ENCODE results near the gene LRG1. TPM values are rescaled to one million over a fixed set of nuclear protein-coding genes. Genes with fewer than 3 reads are reported as not detected.

The LRG1 gene
- total and polyA plus RNA-seq, 2 experiments from 2014 or later: 0.21 to 0.45 TPM

GRCh38 chr19:4493104-4493928 lies 46.5 kb downstream of the LRG1 start (continued):
- no peak for TF ChIP-seq ETS1 (IDR thresholded peaks at IDR 0.05)
- no peak for TF ChIP-seq ZNF114 (CRISPR knock-in tag; IDR thresholded peaks at IDR 0.05)
- no peak for TF ChIP-seq ZNF462 (CRISPR knock-in tag; IDR thresholded peaks at IDR 0.05)
- no peak for TF ChIP-seq EZH2 (IDR thresholded peaks at IDR 0.05; ENCODE audit: low read depth, unreplicated experiment)
- no peak for TF ChIP-seq POLR2AphosphoS5 (IDR thresholded peaks at IDR 0.05; ENCODE audit: low read depth)
- no peak for TF ChIP-seq CREB1 (CRISPR knock-in tag; IDR thresholded peaks at IDR 0.05; ENCODE audit: low read depth)

Measured in GM23338 (cell line).